Forelimb muscle (tissue), 1 donor: Measurements from ENCODE around the gene GGA3. TPM values are rescaled to one million over a fixed set of nuclear protein-coding genes. Genes with fewer than 3 reads are reported as not detected.

Experiments
- DNase-seq: peaks from one replicate; pipeline ENCODE4 v3.0.0-alpha.2; 2013; ENCODE audit warnings: low read depth
- polyA plus RNA-seq: library from polyadenylated mRNA; unstranded; fragments of 120-200 nt; gene quantifications from one replicate; pipeline ENCODE4 v1.2.1, GENCODE V29; 2013; ENCODE audit not compliant: insufficient read length

Gene GGA3
- polyA plus RNA-seq, 1 donor = 29.9 TPM

GRCh38 chr17:75245011-75245410 is 16.4 kb downstream of the GGA3 start:
- no peak for DNase-seq

- DNase-seq = no peak
Observed at GRCh38 chr17:75244133-75244866, 17.1 kb downstream of the GGA3 start.

- DNase-seq = no peak
Observed at GRCh38 chr17:75242461-75243042, 18.9 kb downstream of the GGA3 start.

DNA sequence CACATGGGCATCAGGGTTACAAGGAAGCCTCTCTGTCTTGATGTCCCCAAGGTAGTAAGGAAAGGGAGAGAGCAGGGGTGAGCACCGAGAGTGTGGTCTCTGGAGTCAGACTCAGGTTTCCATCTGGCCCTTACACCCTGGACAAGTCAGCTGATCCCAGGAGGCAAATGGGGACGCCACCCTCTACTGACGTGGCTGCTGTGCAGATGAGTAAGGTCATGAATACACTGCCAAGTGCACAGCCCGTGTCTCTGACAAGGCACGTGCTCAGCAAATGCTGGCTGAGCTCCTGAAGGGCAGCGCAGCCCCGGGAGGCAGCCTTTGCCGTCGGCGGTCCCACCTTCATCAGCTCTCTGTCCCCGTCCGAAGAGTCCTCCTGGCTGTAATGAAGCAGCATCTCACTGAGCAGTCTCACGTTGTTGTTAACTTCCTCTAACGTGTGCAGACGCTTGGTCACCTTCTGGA is 19.4 kb downstream of the GGA3 start:
- no peak for DNase-seq

GRCh38 chr17:75241502-75241901 is 19.9 kb downstream of the GGA3 start:
- DNase-seq = no peak

- DNase-seq = no peak
Observed at GRCh38 chr17:75241143-75241430, 20.3 kb downstream of the GGA3 start.

DNA sequence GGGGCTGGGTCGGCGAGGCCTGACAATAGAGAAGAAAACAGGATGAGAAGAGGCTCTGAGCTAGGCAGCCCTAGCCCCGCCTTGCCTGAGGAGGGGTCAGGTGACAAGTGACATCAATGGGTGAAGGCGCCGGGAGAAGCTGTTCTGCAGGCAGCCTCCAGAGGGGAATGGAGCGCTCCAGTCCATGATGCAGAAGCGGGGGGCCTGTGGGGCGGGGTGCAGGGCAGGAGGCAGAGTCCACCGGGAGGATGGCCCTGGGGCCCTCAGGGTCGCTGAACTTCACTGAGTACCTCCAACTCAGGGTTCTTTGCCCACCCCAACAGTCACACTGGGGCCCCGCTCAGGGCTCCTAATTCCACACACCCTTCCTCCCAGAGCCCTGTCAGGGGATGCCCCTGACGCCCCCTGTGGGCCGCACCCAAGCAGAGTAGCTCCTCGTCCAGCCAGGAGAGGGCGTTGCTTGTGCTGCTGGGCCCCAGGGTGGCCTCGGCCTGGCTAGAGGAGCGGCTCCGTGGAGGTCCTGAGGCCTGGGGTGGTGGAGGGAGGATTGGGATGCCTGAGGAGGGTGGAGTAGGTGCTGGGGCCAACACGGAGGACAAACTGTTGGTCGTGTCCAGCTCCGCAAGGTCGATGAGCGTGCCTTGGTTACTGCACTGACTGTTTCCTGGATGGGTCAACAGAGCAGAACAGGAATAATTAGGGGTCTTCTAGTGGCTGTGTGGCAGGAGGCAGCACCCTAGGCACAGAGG is 20.8 kb downstream of the GGA3 start:
- no peak for DNase-seq

DNA sequence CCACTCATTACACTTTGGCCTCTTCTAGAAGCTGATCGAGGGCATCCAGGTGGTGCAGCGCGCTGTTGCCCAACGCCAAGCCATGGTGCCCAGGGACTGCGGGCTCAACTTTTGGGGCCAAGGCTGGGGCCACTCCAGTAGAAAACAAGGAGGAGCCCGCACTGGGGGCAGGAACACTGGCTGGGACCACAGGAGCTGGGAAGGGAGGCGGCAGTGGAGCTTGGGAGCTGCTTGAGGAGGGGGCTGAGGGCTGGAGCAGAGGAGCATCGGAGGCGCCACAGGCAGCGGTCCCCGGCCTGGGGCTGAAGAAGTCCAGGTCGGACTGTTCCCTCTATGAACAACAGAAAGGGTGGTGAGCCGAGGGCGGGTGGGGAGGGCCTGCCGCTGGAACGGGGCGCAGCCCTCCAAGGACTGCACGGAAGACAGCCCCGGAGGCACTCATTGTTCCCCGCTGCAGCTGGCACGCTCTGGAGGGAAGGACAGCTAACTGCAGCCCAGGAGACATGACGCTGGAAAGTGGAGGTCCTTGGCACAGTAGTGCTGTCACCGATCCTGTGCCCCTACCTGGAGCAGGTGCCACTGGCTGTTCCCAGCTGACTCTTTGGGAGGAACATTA is 21.5 kb downstream of the GGA3 start:
- no peak for DNase-seq

DNA sequence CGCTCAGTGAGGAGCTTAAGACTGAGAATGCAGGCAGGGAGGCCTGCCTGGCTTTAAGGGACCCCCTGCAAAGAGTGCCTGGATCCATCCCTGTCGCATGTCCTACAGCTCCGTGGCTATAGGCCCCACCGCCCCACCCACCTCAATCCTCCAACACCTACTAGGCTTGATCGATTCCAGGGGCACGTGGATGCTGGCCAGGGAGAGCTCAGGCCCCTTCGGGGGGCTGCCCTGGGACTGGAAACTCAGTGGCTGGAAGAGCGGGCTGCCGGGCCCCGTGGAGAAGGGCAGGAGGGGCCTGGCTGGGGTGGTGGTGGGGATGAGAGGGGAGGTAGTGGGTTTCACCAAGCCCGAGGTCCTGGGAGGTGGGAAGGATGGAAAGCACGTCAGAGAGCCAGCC is 22.2 kb downstream of the GGA3 start:
- no peak for DNase-seq

DNA sequence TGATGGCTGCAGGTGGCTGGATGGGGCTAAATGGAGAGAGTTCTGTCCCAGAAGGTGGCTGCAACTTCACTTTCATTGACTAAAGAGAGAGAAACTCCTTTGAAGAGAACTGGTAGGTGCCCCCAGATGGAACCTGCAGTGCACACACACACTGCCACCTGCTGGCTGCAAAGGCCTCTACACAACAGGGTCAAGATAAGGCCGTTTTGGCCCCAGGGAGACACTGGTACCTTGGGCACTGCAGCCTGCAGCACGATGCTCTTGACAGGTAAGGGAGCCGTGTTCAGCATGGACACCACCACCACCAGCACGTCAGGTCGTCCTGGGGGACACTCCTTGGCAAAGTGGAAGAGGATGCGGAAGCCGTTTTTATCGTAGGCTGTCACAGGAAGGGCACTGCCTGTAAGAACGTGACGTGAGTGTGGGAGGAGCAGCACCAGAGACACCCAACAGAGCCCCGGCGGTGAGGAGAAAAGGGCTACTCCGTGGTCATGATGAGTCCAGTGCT is 22.7 kb downstream of the GGA3 start:
- DNase-seq = no peak

DNA sequence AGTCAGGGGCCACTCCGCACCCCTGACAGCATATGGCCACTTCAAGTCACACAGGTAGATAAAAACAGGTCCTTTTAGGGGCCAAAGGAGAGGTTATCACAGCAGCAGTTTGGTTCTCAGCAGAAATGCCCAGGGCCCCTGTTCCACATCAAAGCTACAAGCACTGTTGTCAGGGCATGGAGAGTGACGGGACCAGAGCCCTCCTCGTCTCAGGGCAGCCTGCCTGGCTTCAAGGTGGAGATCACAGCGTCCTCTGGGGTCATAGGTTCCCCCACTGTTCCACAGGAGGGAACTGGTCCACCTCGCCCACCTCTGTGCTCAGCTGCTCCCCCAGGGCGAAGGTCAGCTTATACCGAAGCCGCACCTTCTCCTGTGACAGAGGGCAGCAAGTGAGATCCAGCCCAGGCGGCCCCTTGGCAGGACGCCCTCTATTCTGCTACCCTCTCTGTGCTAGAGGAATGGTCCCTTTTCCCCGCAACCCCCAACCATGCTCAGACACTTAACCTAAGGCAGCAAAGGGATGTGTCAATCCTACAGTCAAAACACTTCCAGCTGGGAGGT is 23.3 kb downstream of the GGA3 start:
- DNase-seq = no peak

DNA sequence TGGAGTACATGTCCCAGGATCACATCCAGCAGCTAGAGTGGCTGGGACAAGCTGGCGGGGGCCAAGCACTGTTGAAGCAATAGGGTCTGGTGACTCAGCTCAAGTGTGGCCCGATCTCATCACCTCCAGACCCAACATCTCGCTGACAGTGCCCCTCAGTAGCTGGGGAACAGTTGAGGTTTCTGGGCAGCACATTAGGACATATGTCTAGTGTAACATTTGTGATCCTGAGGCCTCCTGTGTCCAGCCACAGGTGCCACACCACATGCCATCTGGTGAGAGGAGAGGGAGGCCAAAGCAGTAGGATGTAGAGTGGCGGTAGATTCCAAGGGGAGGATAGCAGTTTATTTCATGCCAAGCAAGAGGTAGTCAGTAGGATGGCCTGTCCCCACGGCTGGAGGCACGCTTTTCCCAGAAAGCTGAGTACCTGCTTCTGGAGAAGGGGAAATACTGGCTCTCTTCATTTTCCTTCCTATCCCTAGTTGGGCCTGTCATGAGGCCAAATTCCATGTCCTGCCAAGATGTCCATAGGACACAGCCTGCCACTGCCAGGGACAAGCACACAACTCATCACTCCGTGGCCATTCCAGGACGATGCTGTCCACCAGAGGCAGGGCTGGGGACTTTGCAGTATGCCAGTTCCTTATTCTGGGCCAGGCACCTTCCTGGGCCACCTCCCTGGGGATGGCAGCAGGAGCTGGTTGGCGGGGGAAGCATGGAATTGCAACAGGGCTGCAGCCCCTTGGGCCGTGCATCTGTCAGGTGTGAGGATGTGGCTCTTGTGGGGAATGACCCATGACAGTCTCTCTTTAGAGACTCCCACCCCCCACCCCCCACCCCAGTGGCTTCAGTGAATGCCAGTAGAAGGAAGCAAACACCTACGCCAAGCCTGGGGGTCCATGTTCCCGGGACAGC is 24.0 kb downstream of the GGA3 start:
- no peak for DNase-seq

- no peak for DNase-seq
Observed at GRCh38 chr17:75232786-75233185, 28.6 kb downstream of the GGA3 start.

- DNase-seq = no peak
Observed at GRCh38 chr17:75231741-75232464, 29.5 kb downstream of the GGA3 start.

- no peak for DNase-seq
Observed at GRCh38 chr17:75231071-75231470, 30.3 kb downstream of the GGA3 start.

GRCh38 chr17:75228847-75229246 is 32.6 kb downstream of the GGA3 start:
- DNase-seq = no peak

DNA sequence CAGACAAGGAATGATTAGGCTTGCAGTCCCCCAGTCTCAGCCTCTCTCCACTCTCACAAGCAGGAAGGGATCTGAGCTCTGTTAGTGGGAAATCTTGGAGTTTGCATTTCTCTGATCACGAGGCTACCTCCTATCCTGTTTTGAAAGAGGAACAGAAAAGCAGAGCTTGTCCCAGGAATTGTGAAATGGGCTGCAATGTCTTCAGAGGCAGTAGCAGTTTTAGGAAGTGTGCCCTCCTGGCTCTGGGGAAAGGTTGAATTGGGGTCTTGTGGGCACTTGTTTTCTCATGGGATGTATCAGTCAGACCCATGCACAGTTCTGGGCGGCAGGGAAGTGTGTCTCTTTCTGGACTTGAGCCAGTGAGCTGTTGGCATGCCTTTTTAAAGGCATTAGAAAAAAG is 33.1 kb downstream of the GGA3 start:
- no peak for DNase-seq

DNA sequence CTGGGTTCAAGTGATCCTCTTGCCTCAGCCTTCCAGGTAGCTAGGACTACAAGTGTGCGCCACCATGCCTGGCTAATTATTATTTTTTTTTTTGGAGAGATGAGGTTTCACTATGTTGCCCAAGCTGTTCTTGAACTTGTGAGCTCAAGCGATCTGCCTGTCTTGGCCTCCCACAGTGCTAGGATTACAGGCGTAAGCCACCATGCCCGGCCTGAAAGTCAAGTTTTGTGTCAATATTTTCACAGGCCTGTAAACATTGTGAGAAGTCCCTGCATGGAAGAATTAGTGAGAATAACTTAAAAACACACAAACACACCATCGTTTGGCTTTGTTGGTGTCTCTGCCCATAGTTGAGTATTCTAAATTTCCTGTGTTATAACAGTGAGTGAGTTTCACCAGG is 33.7 kb downstream of the GGA3 start:
- DNase-seq = no peak

DNA sequence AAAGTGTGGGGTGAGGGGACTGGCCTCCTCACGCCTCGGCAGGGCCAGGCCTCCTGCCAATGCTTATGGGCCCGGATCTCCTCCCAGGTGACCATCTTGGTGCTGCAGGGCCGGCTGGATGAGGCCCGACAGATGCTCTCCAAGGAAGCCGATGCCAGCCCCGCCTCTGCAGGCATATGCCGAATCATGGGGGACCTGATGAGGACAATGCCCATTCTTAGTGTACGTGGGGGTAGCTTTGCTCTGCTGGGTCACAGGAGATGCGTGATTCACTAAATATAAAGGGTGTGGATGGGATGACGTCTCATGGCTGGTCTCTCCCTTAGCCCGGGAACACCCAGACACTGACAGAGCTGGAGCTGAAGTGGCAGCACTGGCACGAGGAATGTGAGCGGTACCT is 36.4 kb downstream of the GGA3 start:
- no peak for DNase-seq

DNA sequence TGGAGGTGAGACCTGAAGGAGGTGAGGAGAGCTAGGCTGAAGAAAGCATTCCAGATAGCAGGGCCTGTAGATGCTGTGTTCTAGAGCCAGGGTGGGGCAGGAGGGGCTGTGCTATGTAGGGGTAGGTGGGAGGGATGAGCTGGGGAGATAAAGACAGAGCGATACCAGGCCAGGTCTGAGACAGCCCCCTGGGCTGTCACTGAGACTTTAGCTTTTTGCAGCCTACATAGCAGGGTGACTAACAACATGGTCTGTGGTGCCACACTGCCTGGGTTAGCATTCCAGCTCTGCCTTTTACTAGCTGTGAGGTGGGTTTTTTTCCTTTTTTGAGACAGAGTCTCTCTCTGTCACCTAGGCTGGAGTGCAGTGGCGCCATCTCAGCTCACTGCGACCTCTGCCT is 41.6 kb downstream of the GGA3 start:
- DNase-seq = no peak
